HUES64 (cell line): ENCODE results near the gene CAD.
"Not testable (repeated sequence)": the region's sequence is repeated elsewhere in the genome, so short reads cannot be mapped to it uniquely, and the experiment has no call there.

ENCODE experiments used
- H3K27ac ChIP-seq: 2 replicates; pipeline ENCODE4 v1.7.0; 2013; ENCODE audit warnings: low read depth, low read length, inconsistent platforms
- H3K27me3 ChIP-seq: 2 replicates; pipeline ENCODE4 v1.6.1; 2013; ENCODE audit warnings: mild to moderate bottlenecking, low read length; ENCODE audit not compliant: insufficient read depth
- H3K36me3 ChIP-seq: 2 replicates; pipeline ENCODE4 v1.6.1; 2013; ENCODE audit warnings: mild to moderate bottlenecking, low read length; ENCODE audit not compliant: insufficient read depth
- H3K4me1 ChIP-seq: 2 replicates; pipeline ENCODE4 v1.6.1; 2013; ENCODE audit warnings: mild to moderate bottlenecking, low read length, moderate library complexity; ENCODE audit not compliant: insufficient read depth
- H3K4me3 ChIP-seq: 2 replicates; pipeline ENCODE4 v1.5.1; 2013; ENCODE audit warnings: mild to moderate bottlenecking, low read length, moderate library complexity
- H3K9ac ChIP-seq: 2 replicates; pipeline ENCODE4 v1.6.1; 2013; ENCODE audit warnings: mild to moderate bottlenecking, low read depth, low read length
- H3K9me3 ChIP-seq: 2 replicates; pipeline ENCODE4 v1.6.1; 2013; ENCODE audit warnings: low read depth, low read length; ENCODE audit not compliant: insufficient read depth
- WGBS: fragments of 150-250, 120-280 bp; methylation state at CpG from one replicate; pipeline ENCODE4 v1.1.7; 2013; ENCODE audit warnings: missing lambda C conversion rate; 5-methylcytosine and 5-hydroxymethylcytosine counted together

Gene CAD

GRCh38 chr2:27262379-27263286 is 45.5 kb downstream of the CAD start, which contains the start of gene SLC30A3:
TSS of gene SLC30A3 (minus strand) at chr2:27263047. CDS start at chr2:27262906, 141 bp downstream.
- Histone ChIP-seq H3K9me3 (no peaks in the 10 kb centered on the region), H3K27ac (no peak within 1 kb of the TSS), H3K4me1 (peaks cover 13% of the 10 kb centered on the region), H3K9ac (peak within 1 kb of the TSS; percentile 30; the same call in 1 of the 2 replicates), H3K27me3 (peaks cover 86% of the 10 kb centered on the region), H3K4me3 (peak within 1 kb of the TSS; percentile 72), H3K36me3 (no peaks in the 10 kb centered on the region)
- 1% methylated on average over 96 of the region's 96 CpGs for WGBS

GRCh38 chr2:27263287-27264252 is 46.4 kb downstream of the CAD start:
- Histone ChIP-seq H3K9me3 (no peaks in the 10 kb centered on the region), H3K4me3 (peak overlapping the region; percentile 72), H3K27me3 (peaks cover 89% of the 10 kb centered on the region), H3K36me3 (no peaks in the 10 kb centered on the region), H3K4me1 (peaks cover 13% of the 10 kb centered on the region), H3K9ac (no peak overlapping the region), H3K27ac (no peak overlapping the region)
- WGBS: 1% methylated on average over 46 of the region's 46 CpGs

GRCh38 chr2:27264253-27264752 is 47.1 kb downstream of the CAD start:
- Histone ChIP-seq H3K4me3 (peak overlapping the region; percentile 72), H3K4me1 (peaks cover 13% of the 10 kb centered on the region), H3K36me3 (no peaks in the 10 kb centered on the region), H3K9me3 (no peaks in the 10 kb centered on the region), H3K27ac (no peak overlapping the region), H3K27me3 (peaks cover 85% of the 10 kb centered on the region), H3K9ac (peak overlapping the region; percentile 67; the same call in 1 of the 2 replicates)
- WGBS: 1% methylated on average over 32 of the region's 38 CpGs

DNA sequence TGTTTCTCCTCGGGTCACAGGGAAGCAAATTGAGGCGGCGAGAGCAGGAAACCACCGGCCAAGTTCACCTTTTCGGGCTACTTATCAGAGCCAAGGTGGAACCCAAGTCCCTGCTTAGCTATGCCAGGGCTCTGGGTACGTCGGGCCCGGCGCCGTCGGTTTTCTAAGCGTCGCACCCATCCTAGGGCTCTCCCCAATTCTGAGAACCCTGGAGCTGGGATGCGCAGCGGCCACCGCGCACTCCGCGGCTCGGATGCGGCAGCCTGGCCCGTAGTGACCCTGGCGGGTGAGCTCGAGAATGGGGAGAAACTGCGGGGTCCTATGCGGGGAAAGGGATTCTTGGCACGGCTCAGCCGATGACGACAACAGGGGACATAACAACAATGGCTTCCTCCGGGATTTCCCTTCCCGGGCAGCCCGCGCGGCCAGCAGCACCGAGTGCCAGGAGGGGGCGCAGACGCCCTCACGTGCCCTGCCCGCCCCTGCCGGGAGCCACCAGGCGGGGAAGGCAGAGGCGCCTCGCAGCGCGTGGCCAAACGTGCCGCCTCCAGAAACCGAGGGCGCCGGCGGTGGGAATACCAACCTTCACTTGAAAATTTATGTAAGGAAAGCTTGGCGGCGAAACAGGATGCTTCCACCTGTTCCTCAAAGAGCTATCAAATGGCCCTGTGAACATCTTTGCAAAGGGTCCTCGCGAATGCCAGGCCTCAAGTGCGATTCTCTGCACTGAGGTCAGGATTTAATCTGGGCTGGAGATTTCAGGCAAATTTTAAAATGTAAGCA is 47.8 kb downstream of the CAD start:
- H3K36me3 ChIP-seq: no peaks in the 10 kb centered on the region
- WGBS: 5% methylated on average over 56 of the region's 56 CpGs
- H3K4me3 ChIP-seq: peak overlapping the region; percentile 72
- H3K4me1 ChIP-seq: peaks cover 13% of the 10 kb centered on the region
- H3K9me3 ChIP-seq: no peaks in the 10 kb centered on the region
- H3K9ac ChIP-seq: peak overlapping the region; percentile 67
- H3K27ac ChIP-seq: no peak overlapping the region
- peaks cover 80% of the 10 kb centered on the region for H3K27me3 ChIP-seq

GRCh38 chr2:27265536-27265870 is 48.3 kb downstream of the CAD start:
- Histone ChIP-seq H3K9me3 (no peaks in the 10 kb centered on the region), H3K27me3 (peaks cover 78% of the 10 kb centered on the region)

GRCh38 chr2:27268296-27268695 is 51.1 kb downstream of the CAD start:
- H3K9ac ChIP-seq, H3K36me3 ChIP-seq, H3K4me1 ChIP-seq, H3K9me3 ChIP-seq, H3K4me3 ChIP-seq, H3K27ac ChIP-seq: not testable (repeated sequence)
- peaks cover 50% of the 10 kb centered on the region for H3K27me3 ChIP-seq
- WGBS: 94% methylated on average over 13 of the region's 13 CpGs

More at GRCh38 chr2:27265536-27265870, 48.3 kb downstream of the CAD start:
- H3K27ac ChIP-seq: no peak overlapping the region
- H3K4me1 ChIP-seq: peaks cover 13% of the 10 kb centered on the region
- H3K36me3 ChIP-seq: no peaks in the 10 kb centered on the region
- H3K9ac ChIP-seq: no peak overlapping the region; the same call in 1 of the 2 replicates
- H3K4me3 ChIP-seq: no peak overlapping the region

GRCh38 chr2:27270131-27270530 is 53.0 kb downstream of the CAD start:
- Histone ChIP-seq H3K9ac (no peak overlapping the region), H3K9me3 (no peaks in the 10 kb centered on the region), H3K4me1 (no peaks in the 10 kb centered on the region), H3K36me3 (no peaks in the 10 kb centered on the region), H3K4me3 (no peak overlapping the region), H3K27ac (no peak overlapping the region), H3K27me3 (peaks cover 32% of the 10 kb centered on the region)
- 85% methylated on average over 2 of the region's 3 CpGs for WGBS

DNA sequence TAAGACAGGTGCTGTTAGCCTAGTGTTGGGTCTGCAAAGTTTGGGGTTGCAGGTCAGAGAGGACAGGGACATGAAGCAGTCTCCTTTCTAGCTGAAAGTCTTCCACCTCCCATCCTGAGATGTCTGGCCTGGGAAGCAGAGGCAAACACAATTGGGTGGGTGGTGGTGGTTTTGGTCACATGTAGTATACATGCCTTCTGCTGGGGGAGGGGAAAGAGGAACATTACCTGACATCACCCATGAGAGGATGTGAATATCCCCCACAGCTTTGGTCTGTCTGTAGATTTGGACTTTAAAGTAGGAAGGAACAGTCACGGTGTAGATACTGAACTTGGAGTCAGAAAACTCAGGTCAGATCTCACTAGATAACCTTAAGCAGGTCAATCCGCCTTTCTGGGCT is 53.5 kb downstream of the CAD start:
- H3K9ac ChIP-seq: no peak overlapping the region
- peaks cover 26% of the 10 kb centered on the region for H3K27me3 ChIP-seq
- no peak overlapping the region for H3K4me3 ChIP-seq
- WGBS: 91% methylated on average over 2 of the region's 2 CpGs
- no peaks in the 10 kb centered on the region for H3K36me3 ChIP-seq
- no peaks in the 10 kb centered on the region for H3K9me3 ChIP-seq
- H3K27ac ChIP-seq: no peak overlapping the region
- H3K4me1 ChIP-seq: no peaks in the 10 kb centered on the region

- Histone ChIP-seq H3K27me3 (peaks cover 15% of the 10 kb centered on the region), H3K9ac (no peak overlapping the region), H3K4me1 (no peaks in the 10 kb centered on the region), H3K4me3 (no peak overlapping the region), H3K9me3 (no peaks in the 10 kb centered on the region), H3K36me3 (no peaks in the 10 kb centered on the region), H3K27ac (no peak overlapping the region)
- 70% methylated on average over 7 of the region's 11 CpGs for WGBS
Measured at GRCh38 chr2:27271631-27272340, 54.6 kb downstream of the CAD start.
